GM18951 (cell line): ENCODE data around the gene COL27A1.

Experiments used
- POLR2A ChIP-seq: IDR thresholded peaks from 4 replicates; pipeline ENCODE4 v1.6.1; 2011; ENCODE audit warnings: mild to moderate bottlenecking; ENCODE audit not compliant: insufficient read length, insufficient read depth; ENCODE audit errors: extremely low read depth
- in situ Hi-C: fragments of 300-500 bp; cut with MboI; formaldehyde crosslinking; loops from one replicate; pipeline ENCODE4 v1.12.0; 2022; ENCODE audit warnings: low sequenced_read_pairs, mixed read lengths, inconsistent platforms; ENCODE audit not compliant: unreplicated experiment

COL27A1 gene

GRCh38 chr9:114178756-114179450 is 23.6 kb downstream of the COL27A1 start:
- in situ Hi-C loops = no loop called here
- no peak for TF ChIP-seq POLR2A

DNA sequence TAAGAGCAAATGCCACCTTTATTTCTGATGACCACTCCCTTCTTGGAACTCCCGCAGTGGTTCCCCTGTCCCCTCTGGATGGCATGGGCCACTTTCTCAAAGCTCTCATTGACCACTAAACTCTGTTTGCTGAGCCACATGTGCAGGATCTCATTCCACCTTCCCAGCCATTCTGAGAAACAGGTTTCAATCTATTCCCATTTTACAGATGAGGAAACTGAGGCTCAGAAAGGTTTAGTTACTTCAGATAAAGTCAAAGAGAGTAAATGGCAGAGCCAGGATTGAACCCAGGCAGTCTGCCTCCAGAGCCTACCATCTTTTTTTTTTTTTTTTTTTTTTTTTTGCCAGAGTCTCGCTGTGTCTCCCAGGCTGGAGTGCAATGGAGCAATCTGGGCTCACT is 24.2 kb downstream of the COL27A1 start:
- in situ Hi-C loops = no loop called here
- TF ChIP-seq POLR2A = no peak

GRCh38 chr9:114180696-114181606 is 25.6 kb downstream of the COL27A1 start:
- TF ChIP-seq POLR2A = no peak
- in situ Hi-C loops = no loop called here

GRCh38 chr9:114181607-114182409 is 26.5 kb downstream of the COL27A1 start:
- in situ Hi-C loops = no loop called here
- TF ChIP-seq POLR2A = no peak

DNA sequence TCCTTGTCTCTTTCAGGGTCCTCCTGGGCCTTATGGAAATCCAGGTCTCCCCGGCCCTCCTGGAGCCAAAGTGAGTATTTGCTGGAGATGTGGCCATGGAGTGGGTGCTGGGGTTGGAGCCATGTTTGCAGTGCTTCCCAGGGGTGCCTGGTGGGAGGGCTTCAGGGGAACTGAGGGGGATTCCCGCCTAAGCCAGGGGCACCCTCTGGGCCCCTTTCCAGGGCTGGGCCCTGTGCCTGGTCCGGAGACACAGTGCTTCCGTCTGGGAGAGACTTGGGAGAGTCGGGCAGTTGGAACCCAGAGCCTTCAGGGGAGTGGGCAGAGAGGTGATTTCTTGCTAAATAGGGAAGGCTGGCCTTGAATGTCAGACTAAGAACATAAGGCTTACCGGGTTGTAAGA is 27.7 kb downstream of the COL27A1 start:
- in situ Hi-C loops = no loop called here
- no peak for TF ChIP-seq POLR2A

- in situ Hi-C loops = no loop called here
- TF ChIP-seq POLR2A = no peak
Observed at GRCh38 chr9:114184071-114184470, 28.7 kb downstream of the COL27A1 start.

- TF ChIP-seq POLR2A = no peak
- in situ Hi-C loops = no loop called here
Observed at GRCh38 chr9:114184866-114185265, 29.5 kb downstream of the COL27A1 start.

DNA sequence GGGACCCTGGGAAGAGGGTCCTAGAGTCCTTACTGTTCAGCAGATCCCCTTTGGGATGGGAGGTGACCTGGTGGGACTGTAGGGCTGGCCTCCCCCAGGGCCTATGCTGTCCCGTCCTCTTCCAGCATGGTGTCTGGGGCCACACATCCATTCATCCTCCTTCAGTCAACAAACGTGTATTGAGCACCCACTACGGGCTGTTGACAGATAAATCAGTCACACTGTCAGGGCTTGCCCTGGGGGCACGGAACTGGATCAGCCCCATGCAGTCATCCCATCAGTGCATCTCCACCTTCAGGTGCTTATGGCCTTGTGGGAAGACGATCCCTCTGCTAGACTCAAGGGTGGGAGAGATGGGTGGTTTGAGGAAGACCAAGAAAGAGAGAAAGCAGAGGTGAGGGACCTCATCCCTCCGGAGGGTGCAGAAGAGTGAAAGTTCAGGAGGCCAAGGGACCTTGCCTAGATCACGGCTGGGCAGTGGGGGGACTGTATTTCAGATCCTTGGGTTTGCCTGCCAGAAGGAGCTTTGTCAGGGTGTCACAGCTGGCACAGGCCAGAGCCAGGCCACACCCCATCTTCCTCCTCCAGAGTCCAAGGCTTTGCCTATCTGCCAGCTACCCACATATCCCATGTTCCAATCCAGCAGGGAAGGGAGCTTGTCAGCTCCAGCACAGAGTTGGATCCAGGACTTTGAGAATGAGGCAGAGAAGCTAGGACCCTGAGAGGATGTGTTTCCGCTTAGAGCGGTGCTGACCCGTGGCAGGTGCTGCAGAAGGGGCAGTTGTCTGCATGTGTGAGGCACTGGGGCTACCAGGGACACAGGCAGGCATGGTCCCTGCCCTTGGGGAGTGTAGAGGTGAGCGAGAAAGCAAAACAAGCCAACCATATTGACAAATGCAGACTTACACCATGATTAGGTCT is 30.5 kb downstream of the COL27A1 start:
- TF ChIP-seq POLR2A = no peak
- in situ Hi-C loops = no loop called here

GRCh38 chr9:114186605-114187289 is 31.4 kb downstream of the COL27A1 start:
- no peak for TF ChIP-seq POLR2A

GRCh38 chr9:114187827-114188226 is 32.5 kb downstream of the COL27A1 start:
- no peak for TF ChIP-seq POLR2A
- in situ Hi-C loops = no loop called here

More at GRCh38 chr9:114186605-114187289, 31.4 kb downstream of the COL27A1 start:
- in situ Hi-C loops = no loop called here

GRCh38 chr9:114189823-114190562 is 34.7 kb downstream of the COL27A1 start:
- no peak for TF ChIP-seq POLR2A
- in situ Hi-C loops = no loop called here
